Globus pallidus (tissue), 1 donor: ENCODE results near the gene MYH9.

Experiments
- DNase-seq: peaks from one replicate; pipeline ENCODE4 v3.0.0-alpha.2; 2015; ENCODE audit warnings: low spot score

Gene MYH9

DNA sequence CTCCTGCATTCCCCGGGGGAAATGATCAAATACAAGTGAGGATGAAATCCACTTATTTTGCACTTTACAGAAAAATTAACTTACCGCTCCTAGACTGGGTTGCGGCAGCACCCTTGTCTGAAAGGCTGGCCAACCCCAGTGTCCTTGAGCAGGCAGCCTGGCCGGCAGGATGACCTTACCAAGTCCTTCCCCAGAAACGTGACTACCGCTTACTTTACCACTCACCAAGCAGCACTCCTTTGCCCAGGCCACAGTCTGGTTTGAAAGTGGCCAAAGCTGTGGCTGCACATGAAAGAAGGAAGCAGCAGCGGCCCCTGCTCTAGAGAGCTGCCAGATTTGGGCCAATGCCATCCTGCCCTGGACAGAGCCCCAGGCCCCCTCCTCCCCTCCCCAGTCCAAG is 20.3 kb downstream of the MYH9 start:
- DNase-seq, result no peak

DNA sequence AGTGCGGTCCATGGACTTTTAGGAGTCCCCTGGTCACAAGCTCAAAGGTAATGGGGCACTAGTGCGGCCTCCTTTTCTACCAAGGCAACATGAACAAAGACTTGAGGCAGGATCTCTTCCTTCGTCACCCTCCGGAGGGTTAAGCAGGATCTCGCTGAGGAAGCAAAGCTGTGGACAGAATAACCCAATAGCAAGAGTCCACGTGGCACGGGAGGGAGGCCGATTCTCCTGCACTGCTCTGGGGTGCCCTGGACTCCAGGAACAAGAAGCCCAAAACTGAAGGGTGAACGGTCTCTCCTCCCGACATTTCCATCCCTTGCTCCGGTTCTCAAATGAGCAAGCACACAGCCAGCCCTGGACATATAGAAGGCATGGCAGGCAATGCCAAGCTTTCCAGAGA is 20.7 kb downstream of the MYH9 start:
- no peak for DNase-seq

- no peak for DNase-seq
These were observed 21.5 kb downstream of the MYH9 start for GRCh38 chr22:36366291-36366708.

DNA sequence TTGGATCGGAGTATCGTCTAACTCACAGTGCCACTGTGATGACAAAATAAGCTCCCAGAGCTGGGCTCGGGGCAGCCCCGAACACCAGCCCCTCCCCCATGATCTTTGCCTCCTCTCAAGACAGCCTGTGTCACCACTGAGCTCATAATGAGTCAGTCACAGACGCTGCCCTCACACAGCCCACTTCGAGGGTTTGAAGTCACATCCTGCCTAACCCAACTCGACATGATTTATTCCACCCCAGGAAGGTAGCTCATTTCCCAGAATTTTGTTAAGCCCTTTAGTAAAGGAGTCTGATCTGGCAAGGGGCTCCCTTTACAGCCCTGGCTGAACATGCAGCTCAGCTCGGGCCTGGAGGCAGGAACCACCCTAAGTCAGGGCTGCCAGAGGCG is 22.8 kb downstream of the MYH9 start:
- DNase-seq, result no peak

DNA sequence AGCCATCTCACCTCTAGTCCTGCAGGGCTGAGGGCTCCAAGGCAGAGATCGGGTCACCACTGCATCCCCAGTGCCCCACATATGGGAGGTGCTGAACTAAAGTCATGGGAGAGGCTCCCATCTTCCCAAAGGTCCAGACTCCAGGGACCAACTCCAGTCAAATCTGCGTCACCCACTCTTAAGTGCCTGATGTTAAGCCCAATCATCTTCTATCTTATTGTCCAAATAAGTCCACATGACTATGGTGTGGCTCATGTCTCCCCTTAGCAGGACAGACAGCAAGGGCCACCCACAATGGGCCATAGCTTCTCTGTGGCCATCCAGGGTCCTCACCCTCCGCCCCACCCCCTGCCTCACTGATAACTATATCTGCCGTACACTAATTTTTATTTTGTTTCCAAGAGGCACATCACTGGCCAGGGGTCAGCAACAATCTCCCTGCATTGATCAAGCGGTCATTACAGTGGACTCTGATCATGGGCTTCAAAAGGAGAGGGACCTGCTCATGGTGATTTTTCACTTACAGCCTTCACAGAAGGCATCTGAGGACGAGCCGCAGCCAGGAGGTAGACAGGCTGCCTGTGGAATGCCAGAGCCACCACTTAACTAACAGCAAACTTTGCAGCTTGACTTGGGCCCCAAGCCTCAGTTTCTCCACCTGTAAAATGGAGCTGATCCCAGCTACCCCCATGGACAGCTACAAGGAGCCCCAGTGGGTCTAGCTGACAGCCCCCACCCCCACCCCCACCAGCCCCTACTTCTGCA is 23.3 kb downstream of the MYH9 start:
- DNase-seq, result no peak

- no peak for DNase-seq
These were observed 24.3 kb downstream of the MYH9 start for GRCh38 chr22:36363349-36363981.

DNA sequence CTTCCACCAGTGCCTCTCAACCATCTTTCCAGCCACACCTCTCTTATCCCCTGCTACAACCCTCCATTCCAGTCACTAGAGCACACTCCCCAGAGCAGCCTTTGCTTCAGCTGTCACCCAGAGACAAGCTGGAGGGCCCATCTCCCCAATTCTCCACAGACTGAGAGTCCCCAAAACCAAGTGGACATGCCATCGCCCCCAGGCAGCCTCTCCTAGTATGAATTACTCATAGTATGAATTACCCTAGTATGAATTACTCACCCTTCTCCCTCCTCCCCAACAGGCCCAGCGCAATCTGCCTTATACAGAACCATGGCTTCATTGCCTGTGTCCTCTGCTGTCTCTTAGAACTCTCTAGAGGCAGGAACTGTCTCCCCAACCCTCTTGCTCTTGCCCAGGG is 24.8 kb downstream of the MYH9 start:
- DNase-seq, result no peak

GRCh38 chr22:36362075-36362474 is 25.7 kb downstream of the MYH9 start:
- DNase-seq, result no peak

DNA sequence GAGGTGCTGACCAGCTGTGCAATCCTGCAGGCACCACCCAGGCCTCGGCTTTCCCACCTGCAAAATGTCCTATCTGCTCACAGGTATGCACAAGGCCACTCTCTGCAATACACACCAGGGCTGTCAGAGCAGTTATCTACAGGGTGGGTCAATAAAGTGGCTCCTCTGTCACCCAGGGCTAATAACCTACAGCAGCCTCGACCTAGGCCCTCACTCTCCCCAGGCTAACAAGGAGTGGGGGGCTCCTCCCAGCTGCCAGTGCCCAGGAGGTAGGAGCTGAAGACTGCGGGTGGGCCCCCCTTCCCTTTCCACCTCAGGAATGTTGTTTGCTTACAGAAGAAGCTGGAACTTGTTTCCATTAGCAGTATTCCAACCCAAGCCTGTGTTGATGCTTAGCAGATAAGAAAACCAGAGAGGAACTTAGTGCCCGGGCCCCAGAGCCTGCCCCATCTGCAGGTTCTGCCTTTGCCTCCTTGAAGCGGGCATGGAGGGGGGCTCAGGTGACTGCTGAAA is 26.8 kb downstream of the MYH9 start:
- no peak for DNase-seq

DNA sequence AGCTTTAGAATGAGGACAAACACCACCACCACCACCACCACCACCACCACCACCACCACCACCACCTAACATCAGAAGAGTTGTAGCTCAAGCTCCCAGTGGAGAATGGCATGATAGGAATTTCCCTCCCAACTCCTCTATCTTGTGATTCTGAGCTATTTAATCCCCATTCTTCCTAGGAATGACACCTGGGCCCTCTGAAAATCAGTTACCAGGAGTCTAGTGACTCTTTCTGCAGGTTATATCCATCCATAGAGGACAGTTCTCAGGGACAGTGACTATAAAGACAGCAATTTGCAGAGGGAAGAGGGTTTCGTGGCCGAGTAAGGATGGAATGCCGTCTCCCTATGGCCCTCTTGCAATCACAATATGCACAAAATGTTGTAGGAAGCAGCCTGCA is 27.8 kb downstream of the MYH9 start:
- no peak for DNase-seq

- no peak for DNase-seq
These were observed 28.2 kb downstream of the MYH9 start for GRCh38 chr22:36359470-36359996.

GRCh38 chr22:36358533-36359469 is 29.0 kb downstream of the MYH9 start:
- no peak for DNase-seq

GRCh38 chr22:36356708-36357624 is 30.8 kb downstream of the MYH9 start:
- DNase-seq, result no peak

DNA sequence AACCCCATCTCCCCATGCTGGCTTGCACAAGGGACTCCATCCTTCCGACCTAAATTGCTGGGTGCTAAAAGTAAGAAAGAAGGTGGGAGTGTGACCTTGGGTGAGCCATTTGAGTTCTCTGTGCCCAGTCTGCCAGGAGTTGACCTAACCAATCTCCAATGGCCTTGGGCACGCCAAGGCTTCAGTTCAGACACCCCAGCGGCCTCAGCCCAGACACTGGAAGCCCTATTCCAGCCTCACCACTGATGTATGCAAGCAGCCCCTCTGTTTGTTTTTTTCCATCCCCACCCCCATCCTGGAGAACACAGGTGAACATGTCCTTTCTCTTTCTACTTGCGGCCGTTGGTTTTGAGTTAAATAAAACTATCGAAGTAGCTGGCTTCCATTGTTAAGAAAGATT is 31.9 kb downstream of the MYH9 start:
- no peak for DNase-seq

DNA sequence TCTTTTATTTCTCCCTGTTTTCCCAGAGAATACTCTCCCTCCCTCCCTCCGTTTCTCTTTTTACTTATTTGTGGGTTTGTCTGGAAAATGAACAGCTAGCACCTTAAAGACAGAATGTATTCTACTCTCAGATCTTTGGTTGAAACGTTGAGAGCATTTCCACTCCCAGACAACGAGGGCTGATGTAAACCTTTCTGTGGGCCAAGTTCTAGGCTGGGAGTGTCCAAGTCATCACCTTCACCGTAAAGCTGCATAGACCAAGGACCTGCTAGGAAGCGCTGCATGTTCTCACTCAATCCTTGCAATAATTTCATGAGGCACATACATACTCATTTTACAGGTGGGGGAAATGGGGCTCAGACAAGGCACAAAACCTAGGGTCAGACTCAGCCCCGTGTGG is 32.4 kb downstream of the MYH9 start:
- no peak for DNase-seq

GRCh38 chr22:36352803-36353507 is 34.8 kb downstream of the MYH9 start:
- DNase-seq, result no peak

DNA sequence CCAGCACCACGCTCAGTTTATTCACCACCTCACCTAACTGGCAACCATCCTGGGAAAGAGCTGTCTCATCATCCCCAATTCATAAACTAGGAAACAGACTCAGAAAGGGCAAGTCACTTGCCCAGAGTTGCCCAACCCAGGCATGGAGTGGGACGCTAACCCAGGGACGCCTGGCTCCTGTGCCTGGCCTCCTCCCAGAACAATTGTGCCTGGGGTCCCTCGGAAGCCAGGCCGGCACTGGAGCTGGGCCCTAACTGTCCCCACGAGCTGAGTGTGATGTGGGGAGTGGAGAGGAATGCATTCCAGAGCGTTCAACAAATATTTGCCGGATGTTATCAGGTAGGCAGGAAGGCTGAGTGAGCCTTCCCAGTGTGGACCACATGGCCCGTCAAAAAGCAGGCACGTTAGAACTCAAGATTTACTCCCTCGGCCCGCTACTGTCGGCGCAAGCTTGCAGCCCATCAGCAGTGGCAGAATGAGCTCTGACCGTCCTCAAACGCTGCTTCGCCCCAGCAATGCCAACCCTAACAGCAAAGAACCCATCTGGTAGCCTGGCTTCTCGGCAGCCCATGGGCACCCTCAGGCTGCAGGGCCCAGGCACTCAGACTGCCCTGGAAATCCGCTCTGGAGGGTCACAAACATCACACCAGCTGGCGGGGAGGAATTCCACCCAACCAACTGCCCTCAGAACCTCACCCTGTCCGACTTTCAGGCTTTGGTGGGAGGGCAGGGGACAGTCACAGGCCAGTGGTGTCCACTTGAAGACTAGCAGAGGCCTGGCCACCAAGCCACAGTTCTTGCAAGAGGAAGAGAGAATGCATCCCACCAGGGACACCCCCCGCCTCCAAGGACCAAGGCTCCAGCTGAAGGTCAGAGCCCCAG is 35.6 kb downstream of the MYH9 start:
- no peak for DNase-seq

DNA sequence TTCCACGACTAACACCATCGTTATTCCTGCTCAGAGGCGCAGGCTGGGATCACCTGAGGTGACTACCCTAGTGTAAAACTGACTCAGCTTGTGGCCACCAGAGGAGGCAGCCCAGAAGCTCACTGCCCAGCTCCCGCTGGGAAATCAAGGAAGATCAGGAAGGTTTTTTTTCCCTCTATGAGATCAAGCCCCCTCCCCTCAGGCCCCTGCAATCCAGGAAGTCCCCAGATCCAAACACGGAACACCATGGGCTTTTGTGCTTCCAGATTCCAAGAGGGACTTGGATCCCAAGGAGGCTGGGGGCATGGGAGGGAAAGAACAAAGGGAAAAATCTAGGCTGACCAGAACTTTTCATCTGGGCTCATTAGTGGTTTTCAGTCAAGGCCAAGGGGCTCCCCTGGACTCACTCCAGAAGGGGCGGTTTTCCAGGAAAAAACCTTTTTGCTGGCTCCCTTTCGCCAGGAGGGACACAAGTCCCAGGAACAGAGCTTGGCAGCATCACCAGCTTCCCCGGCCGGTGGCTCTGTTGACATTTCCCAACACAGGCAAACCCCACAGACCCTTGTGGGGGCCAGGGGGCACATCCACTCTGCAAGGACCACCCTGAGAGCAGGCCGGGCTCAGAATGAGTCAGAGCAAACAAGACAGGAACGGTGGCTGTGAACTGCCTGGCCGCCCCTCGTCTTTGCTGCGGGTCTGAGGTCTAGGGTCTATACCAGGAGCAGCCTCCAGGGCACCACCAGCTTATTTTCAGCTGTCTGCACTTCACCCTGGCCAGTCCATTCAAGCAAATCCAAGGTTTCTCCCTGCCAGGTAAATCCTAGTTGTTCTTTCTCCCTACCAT is 36.8 kb downstream of the MYH9 start:
- no peak for DNase-seq

- DNase-seq, result no peak
These were observed 38.0 kb downstream of the MYH9 start for GRCh38 chr22:36349726-36350125.
